ENCODE data around the gene TSPAN9.

TSPAN9 gene

DNA sequence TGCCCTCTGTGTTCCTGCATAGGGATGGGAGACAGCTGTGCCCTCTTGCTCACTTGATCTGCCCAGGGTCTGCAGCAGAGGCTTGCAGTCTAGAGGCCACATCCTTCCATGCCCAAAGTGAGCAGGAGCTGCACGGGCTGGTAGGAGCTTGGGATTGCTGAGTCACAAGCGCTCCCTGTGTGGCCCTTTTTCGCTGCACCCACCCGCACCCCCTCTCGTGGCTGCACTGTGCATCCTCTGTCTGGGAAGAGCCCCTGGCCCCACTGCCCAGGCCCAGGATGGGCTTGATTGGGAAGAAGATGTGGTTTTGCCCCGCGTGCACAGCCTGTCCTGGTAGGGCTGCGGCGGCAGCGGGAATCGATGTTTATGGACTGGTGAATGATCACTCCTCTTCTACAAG lies 192.4 kb downstream of the TSPAN9 start:
- Histone ChIP-seq H3K4me3 (ENCODE audit: low read depth, low read length) (no peak overlapping the region), H3K27ac (no peak overlapping the region), H3K27me3 (replicated peaks) (no peaks in the 10 kb centered on the region), H3K36me3 (replicated peaks) (no peaks in the 10 kb centered on the region)
- TF ChIP-seq, protein P1, sequence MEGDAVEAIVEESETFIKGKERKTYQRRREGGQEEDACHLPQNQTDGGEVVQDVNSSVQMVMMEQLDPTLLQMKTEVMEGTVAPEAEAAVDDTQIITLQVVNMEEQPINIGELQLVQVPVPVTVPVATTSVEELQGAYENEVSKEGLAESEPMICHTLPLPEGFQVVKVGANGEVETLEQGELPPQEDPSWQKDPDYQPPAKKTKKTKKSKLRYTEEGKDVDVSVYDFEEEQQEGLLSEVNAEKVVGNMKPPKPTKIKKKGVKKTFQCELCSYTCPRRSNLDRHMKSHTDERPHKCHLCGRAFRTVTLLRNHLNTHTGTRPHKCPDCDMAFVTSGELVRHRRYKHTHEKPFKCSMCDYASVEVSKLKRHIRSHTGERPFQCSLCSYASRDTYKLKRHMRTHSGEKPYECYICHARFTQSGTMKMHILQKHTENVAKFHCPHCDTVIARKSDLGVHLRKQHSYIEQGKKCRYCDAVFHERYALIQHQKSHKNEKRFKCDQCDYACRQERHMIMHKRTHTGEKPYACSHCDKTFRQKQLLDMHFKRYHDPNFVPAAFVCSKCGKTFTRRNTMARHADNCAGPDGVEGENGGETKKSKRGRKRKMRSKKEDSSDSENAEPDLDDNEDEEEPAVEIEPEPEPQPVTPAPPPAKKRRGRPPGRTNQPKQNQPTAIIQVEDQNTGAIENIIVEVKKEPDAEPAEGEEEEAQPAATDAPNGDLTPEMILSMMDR (IDR thresholded peaks at IDR 0.05; ENCODE audit: low read depth, low read length, missing control alignments) = peak; percentile 42
- in situ Hi-C loops (cut with HindIII; ENCODE audit: low pct_ligation_motif_present, low sequenced_read_pairs) = no loop called here
- no peak for DNase-seq

DNA sequence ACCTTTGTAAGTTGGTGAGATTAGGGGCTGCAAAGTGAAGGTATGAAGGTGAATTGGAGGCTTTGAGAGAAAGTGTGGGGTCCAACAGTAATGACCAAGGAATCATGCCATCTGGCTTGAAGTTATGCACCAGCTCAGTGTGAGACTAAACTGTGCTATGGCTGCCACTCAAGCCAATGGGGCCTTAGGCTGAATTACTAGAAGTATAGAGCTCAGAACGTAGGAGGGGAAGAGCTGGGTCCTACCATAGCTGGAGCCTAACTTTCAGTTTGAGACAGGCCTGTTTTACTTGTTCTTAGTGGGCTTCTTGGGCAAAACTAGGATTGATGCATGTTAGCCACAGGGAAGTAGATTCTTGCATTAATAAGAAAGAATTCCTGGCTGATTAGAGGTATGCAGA lies 194.0 kb downstream of the TSPAN9 start:
- no peak for DNase-seq
- TF ChIP-seq, protein P1 (IDR thresholded peaks at IDR 0.05; ENCODE audit: low read depth, low read length, missing control alignments) = no peak
- in situ Hi-C loops (cut with HindIII; ENCODE audit: low pct_ligation_motif_present, low sequenced_read_pairs) = no loop called here

GRCh38 chr12:3271639-3272038 lies 194.5 kb downstream of the TSPAN9 start:
- in situ Hi-C loops (cut with HindIII; ENCODE audit: low pct_ligation_motif_present, low sequenced_read_pairs) = no loop called here
- Histone ChIP-seq H3K27ac (no peak overlapping the region), H3K36me3 (replicated peaks) (no peaks in the 10 kb centered on the region), H3K27me3 (replicated peaks) (no peaks in the 10 kb centered on the region), H3K4me3 (ENCODE audit: low read depth, low read length) (no peak overlapping the region)
- DNase-seq = no peak
- TF ChIP-seq, protein P1 (IDR thresholded peaks at IDR 0.05; ENCODE audit: low read depth, low read length, missing control alignments) = no peak

More for the DNA sequence above, 194.0 kb downstream of the TSPAN9 start:
- Histone ChIP-seq H3K4me3 (ENCODE audit: low read depth, low read length) (no peak overlapping the region), H3K27me3 (replicated peaks) (no peaks in the 10 kb centered on the region), H3K27ac (no peak overlapping the region), H3K36me3 (replicated peaks) (no peaks in the 10 kb centered on the region)

DNA sequence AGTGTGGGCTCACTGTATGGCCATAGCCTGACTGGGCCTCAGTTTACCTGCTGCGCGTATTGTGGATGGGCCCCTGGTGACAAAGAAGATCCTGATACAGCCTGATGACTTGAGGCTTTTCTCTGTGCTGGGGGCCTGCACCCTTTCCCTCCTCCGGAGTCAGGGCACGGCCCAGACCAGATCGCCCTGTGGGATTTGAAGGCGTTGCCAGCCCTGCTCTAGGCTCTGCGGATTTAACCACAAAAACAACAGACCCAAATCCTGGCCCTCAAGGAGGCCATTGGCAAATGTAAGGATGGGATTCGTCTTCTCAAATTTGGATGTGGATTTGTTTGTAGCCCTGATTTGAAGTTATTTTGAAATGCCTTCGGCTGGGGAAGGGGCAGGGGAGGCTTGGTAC lies 195.8 kb downstream of the TSPAN9 start:
- Histone ChIP-seq H3K4me3 (ENCODE audit: low read depth, low read length) (no peak overlapping the region), H3K27ac (no peak overlapping the region), H3K27me3 (replicated peaks) (no peaks in the 10 kb centered on the region), H3K36me3 (replicated peaks) (no peaks in the 10 kb centered on the region)
- TF ChIP-seq, protein P1 (IDR thresholded peaks at IDR 0.05; ENCODE audit: low read depth, low read length, missing control alignments) = no peak
- no peak for DNase-seq
- in situ Hi-C loops (cut with HindIII; ENCODE audit: low pct_ligation_motif_present, low sequenced_read_pairs) = no loop called here

DNA sequence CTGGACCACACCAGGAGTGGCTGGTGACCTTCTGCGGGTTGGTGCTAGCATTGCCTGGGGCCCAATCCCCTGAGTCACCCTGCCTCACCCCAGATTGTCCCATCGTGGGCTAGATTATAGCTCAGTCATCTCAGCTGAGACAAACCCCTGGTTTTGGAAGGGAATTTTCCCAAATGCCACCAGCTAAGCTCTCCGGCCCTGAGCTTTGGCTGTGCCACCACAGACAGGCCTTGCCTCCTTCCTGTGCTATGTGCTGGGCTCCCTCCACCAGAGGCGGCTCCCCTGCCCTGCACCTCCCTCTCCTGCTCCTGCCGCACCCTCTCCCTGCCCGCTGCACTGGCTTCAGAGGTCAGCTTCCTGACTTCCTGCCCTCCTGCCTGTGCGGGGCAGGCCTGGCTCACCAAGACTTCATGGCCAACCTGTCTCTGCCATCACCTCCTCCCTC lies 196.3 kb downstream of the TSPAN9 start:
- Histone ChIP-seq H3K27me3 (replicated peaks) (no peaks in the 10 kb centered on the region), H3K4me3 (ENCODE audit: low read depth, low read length) (no peak overlapping the region), H3K36me3 (replicated peaks) (no peaks in the 10 kb centered on the region), H3K27ac (no peak overlapping the region)
- TF ChIP-seq, protein P1 (IDR thresholded peaks at IDR 0.05; ENCODE audit: low read depth, low read length, missing control alignments) = no peak
- peak; percentile 27 for DNase-seq
- in situ Hi-C loops (cut with HindIII; ENCODE audit: low pct_ligation_motif_present, low sequenced_read_pairs) = no loop called here

DNA sequence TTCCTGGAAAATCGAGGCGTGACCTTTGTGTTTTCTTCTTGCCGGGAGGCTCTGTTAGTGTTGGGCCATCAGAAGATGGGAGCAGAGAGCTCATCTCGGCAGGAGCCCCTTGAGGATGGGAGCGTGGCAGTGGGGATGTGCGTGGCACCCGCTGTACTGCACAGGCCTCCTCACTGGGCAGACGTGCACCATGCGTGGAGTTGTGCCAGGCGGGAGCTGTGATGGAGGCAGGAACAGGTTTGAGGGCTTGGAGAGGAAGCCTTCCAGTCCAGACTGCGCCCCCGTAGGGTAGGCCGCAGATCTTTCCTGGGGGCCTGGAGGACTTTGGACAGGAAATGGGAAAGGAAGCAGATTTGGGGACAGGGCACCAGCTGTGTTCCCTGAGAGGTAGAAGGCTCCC lies 197.5 kb downstream of the TSPAN9 start:
- H3K27me3 ChIP-seq (replicated peaks) = no peaks in the 10 kb centered on the region
- TF ChIP-seq, protein P1 (IDR thresholded peaks at IDR 0.05; ENCODE audit: low read depth, low read length, missing control alignments) = no peak
- no peaks in the 10 kb centered on the region for H3K36me3 ChIP-seq (replicated peaks)
- DNase-seq = no peak
- no peak overlapping the region for H3K4me3 ChIP-seq (ENCODE audit: low read depth, low read length)
- H3K27ac ChIP-seq = no peak overlapping the region
- in situ Hi-C loops (cut with HindIII; ENCODE audit: low pct_ligation_motif_present, low sequenced_read_pairs) = loop anchor here (25.0 kb wide), 1 partner anchor 137 kb away; no protein-coding TSS in a partner anchor

Measured in brain microvascular endothelial cell (primary cell).